ENCODE measurements around the gene ACOT7.

- no peak for TF ChIP-seq CTCF (IDR thresholded peaks at IDR 0.05; ENCODE audit: insufficient read depth, low read length)
- no peak for TF ChIP-seq SPI1 (IDR thresholded peaks at IDR 0.05; ENCODE audit: borderline replicate concordance, low read depth)
Observed at GRCh38 chr1:6441586-6441985, 48.0 kb upstream of the ACOT7 start.

Data from HL-60 (cell line).